NCI-H2196 (cell line): ENCODE results near the gene PPP1R9A.

Experiments used
- DNase-seq: peaks from one replicate; lab custom pipeline; 2025; ENCODE audit not compliant: unreplicated experiment; lab: John Stamatoyannopoulos, UW

The PPP1R9A gene

GRCh38 chr7:95026421-95027072 is 119.2 kb downstream of the PPP1R9A start:
- DNase-seq, result no peak

- DNase-seq, result no peak
Measured at GRCh38 chr7:95027234-95027872, 120.0 kb downstream of the PPP1R9A start.

GRCh38 chr7:95028683-95029082 is 121.3 kb downstream of the PPP1R9A start:
- no peak for DNase-seq

GRCh38 chr7:95035295-95035694 is 127.9 kb downstream of the PPP1R9A start:
- DNase-seq, result no peak

GRCh38 chr7:95041031-95041430 is 133.6 kb downstream of the PPP1R9A start:
- DNase-seq, result no peak

- DNase-seq, result no peak
Measured at GRCh38 chr7:95045236-95045923, 138.0 kb downstream of the PPP1R9A start.

- DNase-seq, result peak; percentile 36
Measured at GRCh38 chr7:95046494-95047240, 139.3 kb downstream of the PPP1R9A start.

GRCh38 chr7:95047291-95047690 is 139.9 kb downstream of the PPP1R9A start:
- DNase-seq, result no peak

- no peak for DNase-seq
Measured at GRCh38 chr7:95052566-95053094, 145.2 kb downstream of the PPP1R9A start.

- no peak for DNase-seq
Measured at GRCh38 chr7:95054386-95054785, 147.0 kb downstream of the PPP1R9A start.

- no peak for DNase-seq
Measured at GRCh38 chr7:95055295-95055694, 147.9 kb downstream of the PPP1R9A start.

- no peak for DNase-seq
Measured at GRCh38 chr7:95056107-95056739, 148.8 kb downstream of the PPP1R9A start.

- DNase-seq, result no peak
Measured at GRCh38 chr7:95056901-95057300, 149.5 kb downstream of the PPP1R9A start.

GRCh38 chr7:95059842-95060313 is 152.5 kb downstream of the PPP1R9A start:
- DNase-seq, result no peak

- no peak for DNase-seq
Measured at GRCh38 chr7:95062901-95063300, 155.5 kb downstream of the PPP1R9A start.

GRCh38 chr7:95066737-95067530 is 159.5 kb downstream of the PPP1R9A start:
- peak; percentile 10 for DNase-seq

GRCh38 chr7:95088536-95089215 is 181.3 kb downstream of the PPP1R9A start:
- DNase-seq, result no peak

- no peak for DNase-seq
Measured at GRCh38 chr7:95089414-95090315, 182.3 kb downstream of the PPP1R9A start.
